HS-27A (cell line): ENCODE results near the gene NXN.

Source experiments
- DNase-seq: peaks from one replicate; pipeline ENCODE4 v3.0.0-alpha.2; 2012; ENCODE audit warnings: low read depth, missing footprints

The NXN gene

DNA sequence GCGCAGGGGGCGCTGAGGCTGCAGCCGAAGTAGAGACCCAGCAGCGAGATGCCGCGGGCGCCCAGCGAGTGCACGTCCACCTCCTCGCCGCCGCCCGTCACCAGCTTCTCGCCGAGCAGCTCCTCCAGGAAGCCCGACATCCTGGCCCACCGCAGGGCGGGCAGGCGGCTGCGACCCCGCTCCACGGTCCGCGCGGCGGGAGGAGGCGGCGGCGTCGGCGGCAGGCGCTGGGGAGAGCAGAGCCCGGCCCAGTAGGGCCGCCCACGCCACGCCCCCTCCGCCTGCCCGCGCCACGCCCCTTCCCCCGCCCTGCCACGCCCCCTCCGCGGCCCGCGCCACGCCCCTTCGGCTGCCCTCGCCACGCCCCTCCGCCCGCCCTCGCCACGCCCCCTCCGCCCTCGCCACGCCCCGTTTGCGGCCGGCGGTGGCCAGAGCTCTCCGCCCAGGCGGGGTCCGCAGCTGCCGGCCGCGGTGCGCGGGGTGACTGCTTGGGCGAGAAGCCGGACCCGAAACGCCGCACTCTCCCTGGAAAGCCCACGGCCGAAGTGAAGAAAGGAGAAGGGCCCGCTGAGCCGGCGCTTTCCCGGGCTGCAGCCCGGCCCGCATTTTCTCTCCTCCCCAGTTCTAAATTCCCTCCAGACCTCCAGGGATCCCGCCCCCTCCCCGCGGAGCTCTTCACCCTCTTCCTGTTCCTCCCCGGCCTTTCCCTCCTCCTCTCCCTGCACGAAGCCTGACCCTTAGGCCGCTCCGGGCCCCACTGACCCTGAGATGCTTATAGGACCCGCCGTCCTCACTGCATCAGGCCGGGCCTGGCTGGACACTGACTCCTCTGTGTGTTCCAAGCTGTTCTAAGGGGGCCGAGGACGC, at the start of gene NXN:
TSS of gene NXN (minus strand) at position 238 of the 867 bp plus-strand sequence.
- no peak for DNase-seq

DNA sequence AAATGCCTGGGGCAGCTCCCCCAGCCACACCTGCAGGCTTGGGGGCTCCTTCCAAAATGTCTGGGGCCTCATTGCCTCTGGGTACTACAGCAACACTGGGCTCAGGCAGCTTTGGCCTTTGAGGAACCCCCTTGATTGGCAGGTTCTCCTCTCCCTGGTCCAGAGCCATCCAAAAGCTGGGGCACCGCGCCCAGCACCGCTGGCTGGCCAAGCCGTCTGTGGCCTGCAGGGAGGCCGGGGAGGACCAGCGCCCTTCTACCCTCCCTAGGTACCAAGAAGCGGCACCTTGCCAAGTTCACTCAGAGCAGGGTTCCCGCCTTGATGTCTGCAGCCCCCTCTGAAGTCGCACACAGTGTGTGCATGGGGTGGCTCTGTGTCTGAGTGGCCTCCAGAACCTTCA, 47.5 kb upstream of the NXN start:
- no peak for DNase-seq

DNA sequence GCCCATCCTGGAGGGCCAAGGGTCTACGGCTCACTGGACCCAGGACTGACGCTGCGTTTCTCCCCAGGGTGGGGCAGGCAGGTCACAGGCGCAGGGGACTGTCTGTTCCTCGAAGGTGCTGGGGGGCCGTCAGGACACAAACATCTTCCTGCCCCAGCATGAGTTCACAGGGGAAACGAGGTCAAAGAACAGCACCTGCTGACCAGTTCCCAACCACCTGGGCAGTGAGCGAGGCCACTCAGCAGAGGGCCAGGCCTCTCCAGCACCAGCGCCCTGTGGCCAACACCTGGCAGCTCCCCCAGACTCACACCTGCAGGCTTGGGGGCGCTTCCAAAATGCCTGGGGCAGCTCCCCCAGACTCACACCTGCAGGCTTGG, 47.0 kb upstream of the NXN start:
- no peak for DNase-seq

DNA sequence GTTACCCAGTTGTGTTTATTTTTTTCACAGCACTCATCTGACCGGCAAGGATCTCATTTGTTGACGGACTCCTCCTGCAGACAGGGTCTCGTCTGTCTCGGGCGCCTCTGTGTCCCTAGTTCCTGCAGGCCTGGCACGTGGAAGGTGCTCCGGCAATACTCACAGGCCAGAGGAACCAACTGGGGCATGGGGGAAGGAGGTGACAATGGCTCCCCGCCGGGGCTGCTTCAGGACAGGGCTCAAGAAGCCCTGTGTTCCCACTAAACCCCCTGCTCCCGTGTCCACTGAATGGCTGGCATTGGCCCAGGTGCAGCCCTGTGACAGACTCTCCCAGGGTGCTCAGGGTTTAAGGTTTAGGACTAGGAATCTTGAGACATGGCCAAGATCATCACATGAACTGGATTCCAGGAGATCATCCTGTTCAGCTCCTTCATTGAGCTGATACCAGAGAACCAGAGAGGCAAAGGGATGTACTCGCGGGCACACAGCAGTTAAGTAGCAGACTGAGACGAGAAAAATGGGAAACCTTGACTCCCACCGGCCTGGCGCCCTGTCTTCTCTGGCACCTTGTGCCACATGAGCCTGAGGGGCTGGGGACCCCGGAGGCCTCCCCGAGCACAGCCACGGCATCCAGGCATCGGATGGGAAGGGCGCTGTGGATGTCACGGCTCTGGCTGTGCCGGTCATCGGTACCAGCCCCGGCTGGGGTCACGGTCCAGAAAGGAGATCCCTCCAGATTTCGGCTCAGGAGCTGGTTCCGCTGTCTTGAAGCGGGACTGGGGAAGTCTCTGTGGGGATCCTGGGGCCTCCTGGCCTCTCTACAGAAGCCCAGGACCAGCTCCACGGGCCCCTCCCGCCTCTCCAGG, 46.4 kb upstream of the NXN start:
- DNase-seq, result no peak

DNA sequence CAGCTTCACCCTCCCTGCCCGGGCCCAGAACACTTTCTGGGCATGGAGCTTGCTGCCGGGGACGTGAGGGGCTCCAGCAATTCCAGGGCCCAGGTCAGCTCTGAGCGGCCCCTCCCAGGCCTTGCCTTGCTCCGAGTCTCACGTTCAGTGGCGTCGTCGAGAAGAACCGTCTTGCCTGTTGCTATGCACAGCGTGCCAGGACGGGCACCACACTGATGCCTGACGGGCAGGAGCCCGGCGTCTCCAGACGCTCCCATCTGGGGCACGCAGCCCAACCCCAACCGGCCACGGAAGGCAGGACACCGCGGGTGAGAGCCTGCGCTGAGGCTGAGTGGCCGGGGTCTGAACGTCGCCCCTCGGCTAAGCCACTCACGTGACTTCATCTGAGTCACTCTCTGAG, 44.5 kb upstream of the NXN start:
- no peak for DNase-seq

DNA sequence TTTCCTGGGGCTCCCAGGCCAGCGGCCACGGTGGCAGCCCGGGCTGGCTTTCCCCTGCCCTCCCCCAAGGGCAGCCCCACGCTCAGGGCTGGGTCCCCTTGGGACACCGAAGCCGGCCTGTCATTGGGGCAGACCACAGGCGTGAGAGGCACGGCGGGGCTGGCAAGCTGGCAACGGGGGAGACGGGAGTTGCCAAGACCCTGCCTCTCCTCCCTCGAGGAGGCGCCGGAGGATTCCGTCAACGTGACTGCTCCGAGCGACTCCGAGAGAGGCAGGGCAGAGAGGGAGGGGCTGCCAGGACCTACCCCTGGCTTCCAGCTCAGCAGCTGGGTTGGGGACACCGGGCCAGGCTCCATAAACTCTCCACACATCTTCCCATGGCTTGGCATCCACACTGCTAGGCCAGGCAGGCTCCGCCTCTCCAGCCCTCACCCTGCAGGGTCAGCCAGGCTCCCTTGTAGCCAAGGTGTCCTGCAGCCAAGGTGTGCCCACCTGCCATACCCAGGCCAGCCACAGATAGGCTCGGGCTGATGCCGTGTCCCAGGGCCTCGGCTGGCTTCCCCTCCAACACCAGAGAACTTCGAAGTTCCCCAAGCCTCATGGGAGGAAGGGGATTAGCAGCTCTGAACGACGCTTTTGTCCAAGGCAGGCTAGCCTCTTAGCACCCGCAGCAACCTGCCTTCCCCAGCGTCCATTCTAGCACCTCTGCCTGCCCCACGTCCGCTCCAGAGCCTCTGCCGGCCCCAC, 42.9 kb upstream of the NXN start:
- DNase-seq, result no peak

DNA sequence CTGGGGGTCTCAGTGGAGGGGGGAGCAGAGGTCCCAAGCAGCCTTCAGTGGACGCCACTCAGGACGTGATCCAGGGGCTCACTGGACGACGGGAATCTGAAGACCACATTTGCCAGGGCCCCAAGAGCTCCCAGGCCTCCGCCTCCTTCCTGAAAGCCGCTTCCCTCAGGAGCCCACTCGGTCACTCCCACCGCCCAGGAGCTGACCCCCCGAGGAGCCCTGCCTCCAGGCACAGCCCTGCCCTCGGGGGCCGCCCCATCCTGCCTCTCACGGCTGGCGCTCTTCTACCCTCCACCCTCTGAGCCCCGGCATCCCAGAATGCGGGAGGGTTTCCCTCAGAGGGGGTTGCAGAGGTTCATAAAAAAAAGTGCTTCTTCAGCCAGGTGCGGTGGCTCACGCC, 41.6 kb upstream of the NXN start:
- no peak for DNase-seq

DNA sequence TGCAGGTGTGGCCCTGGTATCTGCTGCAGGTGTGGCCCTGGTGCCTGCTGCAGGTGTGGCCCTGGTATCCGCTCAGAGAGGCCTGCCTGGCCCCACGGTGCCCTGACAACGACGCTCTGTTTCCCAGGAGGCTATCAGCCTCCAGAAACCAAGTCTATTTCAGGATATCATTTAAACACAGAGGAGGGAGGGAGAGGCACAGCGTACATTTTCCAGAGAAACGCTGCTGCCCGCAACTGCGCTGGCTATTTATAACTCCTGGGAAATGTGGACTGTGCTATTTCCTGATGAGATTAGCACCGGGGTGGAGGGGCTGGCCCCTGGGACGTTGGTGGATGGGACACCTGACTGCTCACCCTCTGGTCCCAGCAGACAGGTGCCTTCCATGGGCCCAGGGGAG, 39.9 kb upstream of the NXN start:
- no peak for DNase-seq

DNA sequence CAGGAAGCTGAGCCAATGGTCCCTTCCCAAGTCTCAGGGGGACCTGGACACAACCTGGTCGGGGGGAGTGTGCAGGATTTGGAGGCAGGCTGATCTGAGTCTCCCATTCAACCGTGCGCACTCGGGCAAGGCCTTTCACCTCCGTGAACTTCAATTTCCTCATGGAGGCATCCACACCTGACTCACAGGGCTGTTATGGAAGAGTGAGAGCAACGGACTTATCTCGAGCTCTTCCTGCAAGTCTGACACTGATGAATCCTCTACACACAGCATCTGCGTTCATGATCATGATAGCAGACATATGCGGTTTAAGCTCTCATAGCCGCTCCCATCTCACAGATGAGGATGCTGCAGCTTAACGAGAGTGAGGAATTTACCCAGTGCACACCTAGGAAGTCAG, 39.0 kb upstream of the NXN start:
- no peak for DNase-seq

DNA sequence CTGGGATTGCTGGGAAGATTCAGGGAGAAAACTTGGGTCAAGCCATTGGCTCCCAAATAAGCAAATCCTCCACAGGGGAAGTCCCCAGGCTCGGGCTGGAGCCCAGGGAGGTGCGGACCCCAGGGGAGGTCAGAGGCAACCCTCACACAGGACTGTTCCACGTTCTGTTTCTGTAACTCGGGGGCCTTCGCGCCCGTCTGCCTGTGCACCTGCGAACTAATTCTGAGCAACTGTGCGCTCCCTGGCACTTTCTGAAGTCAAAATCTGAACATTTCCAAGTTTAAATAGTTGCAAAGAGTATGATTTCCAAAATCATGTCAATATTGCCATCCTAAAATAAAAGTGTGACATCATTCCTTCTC, 34.1 kb upstream of the NXN start:
- no peak for DNase-seq

DNA sequence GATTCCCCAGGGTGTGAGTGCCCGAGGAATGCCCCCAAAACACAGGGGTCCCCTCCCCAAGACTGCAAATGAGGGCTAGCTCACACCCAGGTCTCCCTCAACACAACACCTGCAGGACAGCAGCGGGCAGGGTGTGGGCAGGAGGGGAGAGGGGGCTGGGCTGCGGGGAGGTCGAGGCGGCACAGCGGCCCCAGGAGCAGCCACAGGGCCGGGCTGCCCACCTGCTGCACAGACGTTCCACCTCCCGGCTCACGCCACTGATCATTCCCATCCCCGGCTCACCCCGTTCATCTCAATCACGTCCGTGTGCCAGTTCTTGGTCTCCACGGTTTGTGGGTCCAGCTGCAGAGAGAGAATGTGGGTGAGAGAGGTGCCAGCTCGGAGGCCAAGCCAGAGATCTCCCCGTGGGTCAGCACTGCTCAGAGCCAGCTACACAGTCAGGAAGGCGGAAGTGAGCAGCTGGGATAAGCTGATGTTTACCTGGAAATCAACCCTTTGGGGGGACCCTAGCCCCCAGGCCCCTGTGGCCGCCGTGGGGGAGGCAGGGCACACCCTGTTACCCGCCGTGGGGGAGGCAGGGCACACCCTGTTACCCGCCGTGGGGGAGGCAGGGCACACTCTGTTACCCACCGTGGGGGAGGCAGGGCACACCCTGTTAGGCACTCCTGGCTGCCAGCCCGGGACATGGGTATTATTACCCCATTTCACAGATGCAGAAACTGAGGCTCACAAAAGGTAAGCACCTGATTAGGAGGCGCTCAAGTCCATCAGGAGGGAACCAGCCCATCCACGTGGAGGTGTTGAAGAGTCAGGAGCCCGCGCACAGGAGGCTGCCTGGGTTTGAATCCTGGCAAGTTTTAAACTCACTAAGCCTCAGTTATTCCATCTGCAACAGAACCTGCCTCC, 33.5 kb upstream of the NXN start:
- no peak for DNase-seq

DNA sequence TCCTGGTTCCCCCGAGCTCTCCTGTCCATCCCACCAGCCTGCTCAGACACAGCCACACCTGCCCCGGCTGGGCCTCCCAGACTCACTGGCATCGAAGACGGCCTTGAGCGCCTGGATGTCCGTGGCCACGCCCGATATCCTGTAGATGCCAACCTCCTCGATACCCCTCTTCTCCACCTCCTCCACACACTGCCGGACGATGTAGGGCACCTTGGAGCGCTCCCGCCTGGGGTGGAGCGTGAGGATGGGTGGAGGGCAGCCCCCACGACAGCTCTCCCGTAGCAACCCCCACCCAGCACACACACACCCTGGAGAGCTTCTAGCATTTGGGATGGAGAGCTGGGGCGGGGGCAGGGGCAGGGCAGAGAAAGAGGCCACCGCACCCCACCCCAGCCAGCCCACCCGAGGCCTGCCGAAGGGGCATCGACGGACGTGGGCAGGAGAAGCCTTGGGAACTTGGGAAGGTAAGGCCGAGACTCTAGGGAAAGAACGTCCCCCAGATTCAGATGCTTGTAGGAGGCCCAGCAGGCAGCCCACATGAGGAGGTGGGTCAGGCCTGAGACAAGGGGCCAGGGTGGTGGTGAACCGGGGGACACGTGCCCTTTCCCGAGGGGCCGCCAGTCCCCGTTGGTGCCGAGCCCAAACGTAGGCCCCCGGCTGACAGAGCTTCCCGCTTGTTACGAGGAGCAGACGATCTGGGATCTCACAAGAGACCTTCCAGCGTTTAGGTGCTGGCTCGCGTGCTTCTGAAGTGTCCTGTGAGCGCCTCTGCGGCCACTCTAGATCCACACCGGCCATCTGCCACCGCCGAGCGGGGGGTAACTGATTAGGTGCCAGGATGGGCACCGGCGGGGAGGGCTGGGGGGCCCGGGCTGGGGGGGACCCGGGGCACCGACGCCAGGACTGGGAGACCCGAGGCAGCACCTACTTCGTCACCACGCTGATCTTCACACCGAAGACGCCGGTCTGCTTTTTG, 32.5 kb upstream of the NXN start:
- no peak for DNase-seq

DNA sequence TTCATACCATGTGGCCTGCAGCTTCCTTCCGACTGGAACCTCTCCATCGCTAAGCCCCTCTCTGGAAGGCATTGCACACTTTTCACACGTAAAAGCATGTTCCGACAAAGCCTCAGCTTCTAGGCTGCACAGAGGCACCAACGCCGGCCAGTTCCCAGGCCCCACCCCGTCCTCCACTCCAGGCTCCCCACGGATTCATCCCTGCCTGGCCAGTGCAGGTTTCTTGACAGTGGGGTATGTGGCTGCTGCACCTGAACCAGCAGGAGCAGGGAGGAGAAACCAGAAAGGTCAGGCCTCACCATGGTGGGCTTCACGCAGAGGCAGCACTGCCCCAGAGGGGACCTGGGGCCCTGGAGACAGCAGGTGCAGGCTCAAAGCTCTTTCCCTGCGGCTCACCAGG, 31.6 kb upstream of the NXN start:
- DNase-seq, result no peak

DNA sequence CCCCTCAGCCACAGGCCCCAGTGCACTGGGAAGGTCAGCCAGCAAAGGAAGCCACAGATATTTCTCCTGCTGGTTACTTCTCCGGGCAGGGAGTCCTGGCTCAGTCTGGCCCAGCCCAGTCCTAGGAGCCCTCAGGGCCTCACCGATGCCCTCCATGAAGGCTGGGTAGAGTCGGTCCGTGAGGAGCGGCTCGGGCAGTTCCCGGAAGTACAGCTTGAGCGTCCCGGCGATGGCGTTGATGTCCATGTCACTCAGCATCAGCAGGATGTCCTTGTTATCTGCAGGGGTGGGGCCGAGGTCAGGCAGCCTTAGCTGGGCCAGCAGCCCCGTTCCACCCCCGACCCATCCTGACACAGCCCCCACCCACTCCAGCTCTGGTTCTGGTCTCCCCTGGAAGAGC, 31.0 kb upstream of the NXN start:
- DNase-seq, result no peak

DNA sequence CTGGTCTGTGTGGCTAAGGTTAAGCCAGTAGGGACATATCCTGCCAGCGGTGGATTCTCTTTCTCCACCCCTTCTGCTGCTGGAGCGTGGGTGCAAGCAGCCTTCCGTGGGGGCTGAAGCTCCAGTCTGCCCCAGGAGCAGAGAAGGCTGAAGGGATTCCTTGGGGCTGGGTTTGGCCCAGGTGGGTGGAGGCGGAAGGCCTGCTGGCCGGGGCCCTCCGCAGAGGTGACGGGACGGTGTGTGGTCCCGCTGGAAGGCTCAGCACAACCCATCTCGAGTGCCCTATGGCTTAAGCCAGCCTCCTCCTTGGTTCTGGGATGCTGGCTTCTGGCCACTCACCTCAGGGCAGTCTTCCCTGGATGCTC, 30.5 kb upstream of the NXN start:
- DNase-seq, result no peak

DNA sequence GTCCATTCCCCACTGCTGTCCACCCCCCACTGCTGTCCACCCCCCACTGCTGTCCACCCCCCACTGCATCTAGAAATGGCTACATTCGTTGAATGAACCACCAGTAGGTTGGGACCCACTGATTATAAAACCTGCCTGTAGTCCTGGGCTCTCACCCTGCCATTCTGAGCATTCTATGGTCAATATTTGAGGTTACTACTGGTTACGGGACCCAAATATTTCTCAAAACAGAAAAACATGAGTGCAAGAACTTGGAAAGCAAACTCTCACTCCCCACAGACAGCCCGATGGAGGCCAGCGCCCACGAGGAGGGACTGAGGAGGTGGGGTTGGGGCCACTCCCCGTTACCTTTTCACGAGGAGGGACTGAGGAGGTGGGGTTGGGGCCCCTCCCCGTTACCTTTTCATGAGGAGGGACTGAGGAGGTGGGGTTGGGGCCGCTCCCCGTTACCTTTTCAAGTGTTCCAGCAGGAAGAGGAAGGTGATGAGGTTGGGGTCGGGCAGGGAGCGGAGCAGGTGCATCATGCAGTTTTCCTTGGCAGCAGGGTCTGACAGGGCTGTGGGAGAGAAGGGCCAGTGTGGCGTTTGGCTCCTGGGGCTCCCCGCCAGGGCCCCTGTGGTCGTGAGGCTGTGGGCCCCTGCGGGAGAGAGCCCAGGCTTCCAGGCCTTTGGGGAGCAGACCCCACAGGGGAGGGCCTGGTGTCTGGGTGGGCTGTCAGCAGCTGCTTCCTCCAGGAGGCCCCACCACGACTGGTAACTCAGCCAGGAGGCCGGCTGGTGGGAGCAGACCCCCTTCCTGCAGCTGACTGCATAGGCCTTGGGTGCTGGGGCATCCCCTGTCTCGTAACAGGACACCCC, 29.9 kb upstream of the NXN start:
- no peak for DNase-seq

DNA sequence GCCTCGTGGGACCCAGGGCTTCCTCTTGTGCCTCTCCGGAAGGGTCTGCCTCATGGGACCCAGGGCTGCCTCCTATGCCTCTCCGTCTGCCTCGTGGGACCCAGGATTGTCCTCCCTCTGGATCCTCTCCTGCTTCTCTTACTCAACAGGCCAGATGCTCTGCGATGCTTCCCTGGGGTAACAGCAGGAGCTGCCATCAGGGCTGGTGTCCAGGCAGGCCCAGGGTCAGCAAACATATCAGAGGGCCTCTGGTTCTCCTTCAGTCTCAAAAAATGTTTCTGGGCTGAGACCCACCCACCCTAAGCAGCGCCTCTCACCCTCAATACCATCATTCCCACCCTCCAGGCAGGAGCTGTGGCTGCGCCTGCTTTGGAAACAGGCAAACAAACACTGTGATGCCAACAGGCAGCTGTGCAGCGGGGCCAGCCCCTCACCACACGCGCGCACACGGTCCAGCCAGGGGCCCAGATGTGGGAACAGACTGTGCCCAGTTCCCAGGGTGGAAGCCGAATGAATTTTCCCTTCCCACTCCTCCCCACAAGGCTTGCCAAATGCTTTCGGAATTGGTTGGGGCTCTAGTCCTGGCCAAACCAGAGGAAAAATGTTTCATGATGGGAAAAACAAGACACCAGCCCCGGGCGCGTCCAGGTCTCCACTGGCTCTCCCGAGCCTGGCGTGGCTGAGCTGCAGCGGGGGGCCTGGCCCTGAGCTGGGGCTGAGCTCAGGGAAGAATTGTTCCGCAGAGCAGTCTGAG, 28.6 kb upstream of the NXN start:
- DNase-seq, result no peak

DNA sequence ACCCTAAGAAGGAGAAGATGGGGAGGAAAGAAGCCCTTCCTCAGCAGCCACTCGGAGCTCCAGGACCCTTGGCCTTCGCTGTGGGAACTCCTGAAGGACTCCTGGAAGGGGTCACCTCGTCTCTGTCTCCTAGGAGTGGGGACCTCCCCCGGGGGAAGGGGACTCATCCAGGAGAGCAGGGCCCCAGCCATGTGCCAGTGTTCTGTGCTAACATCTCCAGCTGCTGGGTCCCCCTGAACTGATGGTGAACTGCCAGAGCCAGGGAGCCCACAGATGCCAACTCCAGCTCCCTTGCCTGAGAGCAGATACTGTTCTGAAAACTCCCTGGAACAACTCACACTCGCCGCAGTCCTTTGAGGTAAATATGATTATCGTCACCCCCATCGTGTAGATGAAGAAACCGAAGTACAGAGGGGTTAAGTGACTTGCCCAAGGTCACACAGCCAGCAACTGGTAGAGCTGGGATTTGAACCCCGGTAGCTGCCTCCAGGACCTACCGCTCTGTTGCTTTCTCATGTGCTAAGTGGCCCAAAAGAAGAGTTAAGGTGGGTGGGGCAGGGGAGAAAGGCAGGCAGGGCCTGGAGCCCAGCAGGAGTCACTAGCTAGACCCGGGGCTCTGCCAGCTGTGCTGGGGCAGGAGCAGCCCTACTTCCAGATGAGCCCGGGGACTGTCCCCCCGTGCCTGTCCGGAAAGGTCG, 27.9 kb upstream of the NXN start:
- DNase-seq, result no peak
